HepG2 (cell line): Measurements from ENCODE around the gene RDH13. TPM values are rescaled to one million over a fixed set of nuclear protein-coding genes. Genes with fewer than 3 reads are reported as not detected.

Experiments used
- ATAC-seq: fragments of 200-7000 bp; cut with Tn5 transposase; 3 replicates; pipeline ENCODE4 v1.9.1; 2020; ENCODE audit warnings: mild to moderate bottlenecking, moderate library complexity
- BruUV-seq: library from RNA; stranded (reverse); fragments of 400-500 nt; replicated peaks from 2 replicates; lab custom pipeline; 2021; lab: Mats Ljungman, UMichigan
- CTCF ChIA-PET: fragments of 300-600 bp; formaldehyde crosslinking; extraction: SDS; loops from one replicate; lab custom pipeline; 2021; ENCODE audit warnings: low total read pairs, inconsistent platforms, low intra/inter-chr PET ratio; lab: Yijun Ruan, JAX
- POLR2A ChIA-PET: fragments of 350-600 bp; sonication (Branson Sonifier 250); formaldehyde crosslinking; loops from one replicate; lab custom pipeline; 2020; ENCODE audit warnings: antibody characterized with exemption, inconsistent platforms; lab: Yijun Ruan, JAX
- DNase-seq: peaks from one replicate; pipeline ENCODE4 v3.0.0-alpha.2; 2015; ENCODE audit warnings: low spot score
- FAIRE-seq: peaks from 3 replicates; lab custom pipeline; 2011; peaks lifted over from hg19 to GRCh38; lab: Jason Lieb, UNC
- H2AFZ ChIP-seq: one replicate; pipeline ENCODE4 v1.6.1; 2011; ENCODE audit warnings: low read length, inconsistent platforms
- H3K27ac ChIP-seq: fragments of 300-600 bp; 3 replicates; pipeline ENCODE4 v1.8.0; 2011; ENCODE audit warnings: mixed run types, mild to moderate bottlenecking, mixed read lengths, low read length, inconsistent platforms; ENCODE audit not compliant: insufficient read depth; ENCODE audit errors: extremely low read length
- H3K27me3 ChIP-seq, 2 experiments: fragments of 200-600 bp in 1 of 2; 2 replicates in 1 of 2; 3 replicates in 1 of 2; pipeline versions ENCODE4 v1.6.0 to v1.8.0; 2011; ENCODE audit warnings: low read length in 2 of 2, mild to moderate bottlenecking in 2 of 2, moderate library complexity in 2 of 2, inconsistent platforms in 1 of 2; ENCODE audit not compliant: insufficient read depth in 2 of 2, control insufficient read depth in 1 of 2
- H3K36me3 ChIP-seq, 2 experiments: fragments of 200-600 bp in 1 of 2; replicated peaks in 1 of 2; 2 replicates in 1 of 2; 3 replicates in 1 of 2; pipeline versions ENCODE4 v1.5.1 to v1.8.0; 2011; ENCODE audit warnings: low read length in 2 of 2, inconsistent platforms in 1 of 2; ENCODE audit not compliant: insufficient read depth in 2 of 2, control insufficient read depth in 1 of 2
- H3K4me1 ChIP-seq: 2 replicates; pipeline ENCODE4 v1.5.1; 2012; ENCODE audit warnings: low read length, inconsistent platforms; ENCODE audit not compliant: insufficient read depth
- H3K4me2 ChIP-seq: 2 replicates; pipeline ENCODE4 v1.6.0; 2011; ENCODE audit warnings: low read depth, low read length, inconsistent platforms
- H3K4me3 ChIP-seq, 3 experiments: fragments of 200-600 bp in 1 of 3; sonication (generic), shearing (Covaris generic) in 1 of 3; replicated peaks in 1 of 3; 2 replicates each; pipeline ENCODE4 v1.5.1; 2011 to 2016; ENCODE audit warnings: low read length in 3 of 3, inconsistent platforms in 2 of 3, low read depth in 2 of 3, mild to moderate bottlenecking in 2 of 3, control low read depth in 1 of 3, mixed read lengths in 1 of 3; ENCODE audit not compliant: insufficient read depth in 1 of 3
- H3K79me2 ChIP-seq: one replicate; pipeline ENCODE4 v1.6.1; 2011; ENCODE audit warnings: low read length, inconsistent platforms; ENCODE audit not compliant: insufficient read depth
- H3K9ac ChIP-seq: 2 replicates; pipeline ENCODE4 v1.6.0; 2011; ENCODE audit warnings: mild to moderate bottlenecking, low read depth, low read length, inconsistent platforms; ENCODE audit not compliant: insufficient read depth
- H3K9me3 ChIP-seq: 2 replicates; pipeline ENCODE4 v1.5.1; 2012; ENCODE audit warnings: mild to moderate bottlenecking, low read length
- H4K20me1 ChIP-seq: 2 replicates; pipeline ENCODE4 v1.6.0; 2011; ENCODE audit warnings: inconsistent platforms, mild to moderate bottlenecking, low read length, moderate library complexity; ENCODE audit not compliant: insufficient read depth
- ELF3 ChIP-seq: IDR thresholded peaks from 2 replicates; pipeline ENCODE4 v1.6.1; 2016; ENCODE audit warnings: missing genetic modification reagents, missing compliant biosample characterization
- ETV6 ChIP-seq: sonication (generic); formaldehyde crosslinking; conservative IDR thresholded peaks from 2 replicates; pipeline ENCODE4 v1.4.0; 2020; ENCODE audit warnings: missing genetic modification reagents
- GPBP1L1 ChIP-seq: sonication (generic); formaldehyde crosslinking; IDR thresholded peaks from 2 replicates; pipeline ENCODE4 v1.5.0; 2020; ENCODE audit warnings: mild to moderate bottlenecking, missing genetic modification reagents
- HOXA3 ChIP-seq: sonication (generic); formaldehyde crosslinking; IDR thresholded peaks from 2 replicates; pipeline ENCODE4 v1.5.0; 2020; ENCODE audit warnings: missing genetic modification reagents
- KLF16 ChIP-seq, 2 experiments: sonication (generic) in 1 of 2; formaldehyde crosslinking in 1 of 2; IDR thresholded peaks; 2 replicates each; pipeline versions ENCODE4 v1.6.1 to v1.8.0; 2016 to 2023; ENCODE audit warnings: missing genetic modification reagents in 2 of 2, missing compliant biosample characterization in 1 of 2
- MAZ ChIP-seq, 2 experiments: sonication (generic) in 1 of 2; formaldehyde crosslinking in 1 of 2; IDR thresholded peaks; 2 replicates each; pipeline versions ENCODE4 v1.5.0 to v1.6.1; 2012 to 2020; ENCODE audit warnings: low read depth in 2 of 2, mild to moderate bottlenecking in 2 of 2, borderline replicate concordance in 1 of 2, improper control_type of control experiment in 1 of 2, low read length in 1 of 2, missing genetic modification reagents in 1 of 2, moderate library complexity in 1 of 2
- MED1 ChIP-seq: sonication (generic); formaldehyde crosslinking; IDR thresholded peaks from 2 replicates; pipeline ENCODE4 v1.4.0; 2020; ENCODE audit warnings: missing genetic modification reagents
- MEIS2 ChIP-seq: sonication (generic); formaldehyde crosslinking; IDR thresholded peaks from 2 replicates; pipeline ENCODE4 v1.9.0; 2021; ENCODE audit warnings: mild to moderate bottlenecking, missing genetic modification reagents
- NFRKB ChIP-seq: fragments of 450-650 bp; IDR thresholded peaks from 2 replicates; pipeline ENCODE4 v1.6.1; 2017
- PAF1 ChIP-seq: IDR thresholded peaks from 2 replicates; pipeline ENCODE4 v1.6.1; 2016; ENCODE audit warnings: missing genetic modification reagents, missing compliant biosample characterization
- POGZ ChIP-seq: sonication (generic); formaldehyde crosslinking; IDR thresholded peaks from 2 replicates; pipeline ENCODE4 v1.4.0; 2020; ENCODE audit warnings: mild to moderate bottlenecking, missing genetic modification reagents
- THAP7 ChIP-seq: sonication (generic); formaldehyde crosslinking; IDR thresholded peaks from 2 replicates; pipeline ENCODE4 v1.8.1; 2023; ENCODE audit warnings: mild to moderate bottlenecking, missing genetic modification reagents
- ZFYVE20 ChIP-seq: sonication (generic); formaldehyde crosslinking; IDR thresholded peaks from 2 replicates; pipeline ENCODE4 v1.8.0; 2023; ENCODE audit warnings: low read depth, mild to moderate bottlenecking, moderate library complexity, missing genetic modification reagents, borderline replicate concordance
- ZNF597 ChIP-seq: sonication (generic); formaldehyde crosslinking; IDR thresholded peaks from 2 replicates; pipeline ENCODE4 v1.5.0; 2020; ENCODE audit warnings: missing genetic modification reagents
- ZNF790 ChIP-seq: sonication (generic); formaldehyde crosslinking; IDR thresholded peaks from 2 replicates; pipeline ENCODE4 v1.8.0; 2022; ENCODE audit warnings: missing genetic modification reagents, mild to moderate bottlenecking, borderline replicate concordance
- WGBS: methylation state at CpG from one replicate; pipeline ENCODE4 v1.1.6; 2017; ENCODE audit warnings: low lambda C conversion rate; 5-methylcytosine and 5-hydroxymethylcytosine counted together
- in situ Hi-C: cut with HindIII; loops from 2 replicates; pipeline ENCODE4 v1.10.0; 2017; ENCODE audit warnings: low pct_unique_long_range_greater_than_20kb; ENCODE audit not compliant: extremely low pct_ligation_motif_present
- intact Hi-C: fragments of 100-400 bp; cut with micrococcal nuclease; formaldehyde crosslinking; loops from one replicate; pipeline ENCODE4 v1.10.0; 2022; ENCODE audit not compliant: unreplicated experiment
- polyA plus RNA-seq, 8 experiments: library from polyadenylated mRNA; depleted of rRNA in 3 of 8; stranded (reverse) in 7 of 8; unstranded in 1 of 8; fragments of >200 nt; fragmentation: Illumina TruSeq in 4 of 8; extraction: Trizol in 4 of 8; gene quantifications; 2 replicates each; pipeline versions ENCODE4 v1.2.1 to v1.2.3, GENCODE V29; 2011 to 2016; ENCODE audit warnings: low read depth in 4 of 8, missing spikeins in 1 of 8, mixed read lengths in 1 of 8; ENCODE audit not compliant: insufficient read depth in 1 of 8
- total RNA-seq, 5 experiments: library from RNA; depleted of rRNA; stranded (reverse); fragments of >200 nt; fragmentation: Illumina TruSeq; extraction: Trizol; gene quantifications; 2 replicates each; pipeline ENCODE4 v1.2.3, GENCODE V29; 2016; ENCODE audit warnings: low read depth in 1 of 5
- TF ChIP-seq, protein P1 (sequence below): sonication (generic); formaldehyde crosslinking; IDR thresholded peaks from 2 replicates; pipeline ENCODE4 v1.5.0; 2020; ENCODE audit warnings: mild to moderate bottlenecking, missing genetic modification reagents, borderline replicate concordance
- TF ChIP-seq, protein P2 (sequence below): sonication (generic); formaldehyde crosslinking; IDR thresholded peaks from 2 replicates; pipeline ENCODE4 v1.4.0; 2020; ENCODE audit warnings: mild to moderate bottlenecking, missing genetic modification reagents

The RDH13 gene
- total and polyA plus RNA-seq, 2 of the 13 experiments (the other 11 are each of a cell fraction or from before 2014, with no cell fraction given), result 13.4 to 21.5 TPM

GRCh38 chr19:55068950-55069864 lies 6.3 kb upstream of the RDH13 start (continued):
- TF ChIP-seq MAZ (IDR thresholded peaks at IDR 0.05; ENCODE audit: borderline replicate concordance, low read depth, low read length) (no peak), MAZ (CRISPR knock-in tag; IDR thresholded peaks at IDR 0.05; ENCODE audit: low read depth) (no peak), ETV6 (CRISPR knock-in tag) (no peak)
- TF ChIP-seq, all 625 proteins: peak for 6

DNA sequence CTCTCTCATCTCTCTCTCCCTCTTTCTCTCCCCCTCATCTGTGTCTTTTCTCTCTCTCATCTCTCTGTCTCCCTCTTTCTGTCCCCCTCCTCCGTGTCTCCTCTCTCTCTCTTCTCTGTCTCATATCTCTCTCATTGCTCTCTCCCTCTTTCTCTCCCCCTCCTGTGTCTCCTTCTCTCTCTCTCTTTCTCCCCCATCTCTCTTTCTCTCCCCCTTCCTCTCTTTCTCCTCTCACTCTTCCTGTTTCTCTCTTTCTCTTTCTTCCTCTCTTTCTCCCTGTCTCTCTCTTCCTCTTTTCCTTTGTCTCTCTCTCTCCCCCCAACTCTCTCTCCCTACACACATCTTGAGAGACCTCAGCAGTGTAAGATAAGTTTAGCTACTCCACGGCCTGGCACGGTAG lies 4.9 kb upstream of the RDH13 start:
- H3K27ac ChIP-seq, result no peak overlapping the region
- H2AFZ ChIP-seq, result no peak overlapping the region
- peaks cover 15% of the 10 kb centered on the region for H3K4me1 ChIP-seq
- ChIA-PET CTCF (no interaction called here), POLR2A (no interaction called here)
- H3K36me3 ChIP-seq, result no peaks in the 10 kb centered on the region
- no TSS peak for BruUV-seq
- H3K4me3 ChIP-seq, result no peak overlapping the region
- H3K9me3 ChIP-seq, result no peaks in the 10 kb centered on the region
- in situ Hi-C loops, result no loop called here
- no peaks in the 10 kb centered on the region for H3K79me2 ChIP-seq
- TF ChIP-seq GPBP1L1, result no peak
- TF ChIP-seq HOXA3 (CRISPR knock-in tag), result no peak
- TF ChIP-seq ELF3, result no peak
- TF ChIP-seq ZFYVE20 (CRISPR knock-in tag), result no peak
- TF ChIP-seq MED1, result no peak
- TF ChIP-seq PAF1, result no peak
- no peak for TF ChIP-seq KLF16 (CRISPR knock-in tag; IDR thresholded peaks at IDR 0.05)
- no peak for TF ChIP-seq THAP7 (CRISPR knock-in tag)
- no peak for TF ChIP-seq ZNF597 (CRISPR knock-in tag)
- TF ChIP-seq MEIS2, result no peak
- TF ChIP-seq NFRKB, result no peak
- TF ChIP-seq, protein P1, sequence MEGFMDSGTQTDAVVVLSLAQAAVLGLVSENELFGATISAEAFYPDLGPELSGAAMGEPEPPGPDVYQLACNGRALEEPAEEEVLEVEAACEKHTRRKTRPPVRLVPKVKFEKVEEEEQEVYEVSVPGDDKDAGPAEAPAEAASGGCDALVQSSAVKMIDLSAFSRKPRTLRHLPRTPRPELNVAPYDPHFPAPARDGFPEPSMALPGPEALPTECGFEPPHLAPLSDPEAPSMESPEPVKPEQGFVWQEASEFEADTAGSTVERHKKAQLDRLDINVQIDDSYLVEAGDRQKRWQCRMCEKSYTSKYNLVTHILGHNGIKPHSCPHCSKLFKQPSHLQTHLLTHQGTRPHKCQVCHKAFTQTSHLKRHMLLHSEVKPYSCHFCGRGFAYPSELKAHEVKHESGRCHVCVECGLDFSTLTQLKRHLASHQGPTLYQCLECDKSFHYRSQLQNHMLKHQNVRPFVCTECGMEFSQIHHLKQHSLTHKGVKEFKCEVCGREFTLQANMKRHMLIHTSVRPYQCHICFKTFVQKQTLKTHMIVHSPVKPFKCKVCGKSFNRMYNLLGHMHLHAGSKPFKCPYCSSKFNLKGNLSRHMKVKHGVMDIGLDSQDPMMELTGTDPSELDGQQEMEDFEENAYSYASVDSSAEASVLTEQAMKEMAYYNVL, result no peak
- TF ChIP-seq POGZ, result no peak
- TF ChIP-seq, protein P2, sequence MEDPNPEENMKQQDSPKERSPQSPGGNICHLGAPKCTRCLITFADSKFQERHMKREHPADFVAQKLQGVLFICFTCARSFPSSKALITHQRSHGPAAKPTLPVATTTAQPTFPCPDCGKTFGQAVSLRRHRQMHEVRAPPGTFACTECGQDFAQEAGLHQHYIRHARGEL (CRISPR knock-in tag), result no peak
- TF ChIP-seq ZNF790 (CRISPR knock-in tag), result no peak
- DNase-seq (no peak), ATAC-seq (no peak), FAIRE-seq (no peak)
- intact Hi-C loops, result no loop called here
- no peak overlapping the region for H3K4me2 ChIP-seq
- no peaks in the 10 kb centered on the region for H4K20me1 ChIP-seq
- 13% methylated on average over 3 of the region's 3 CpGs for WGBS
- no peak overlapping the region for H3K9ac ChIP-seq
- H3K27me3 ChIP-seq, result peaks cover 2 to 38% of the 10 kb centered on the region in 2 experiments
